NCI-H2196 treated with DMSO at 0.1 percent for 48 hours (cell line): ENCODE measurements around the gene HORMAD2.

ENCODE experiments used
- DNase-seq: peaks from one replicate; lab custom pipeline; 2025; ENCODE audit not compliant: unreplicated experiment; lab: John Stamatoyannopoulos, UW

The HORMAD2 gene

GRCh38 chr22:30104501-30105156 lies 24.4 kb downstream of the HORMAD2 start:
- no peak for DNase-seq

DNA sequence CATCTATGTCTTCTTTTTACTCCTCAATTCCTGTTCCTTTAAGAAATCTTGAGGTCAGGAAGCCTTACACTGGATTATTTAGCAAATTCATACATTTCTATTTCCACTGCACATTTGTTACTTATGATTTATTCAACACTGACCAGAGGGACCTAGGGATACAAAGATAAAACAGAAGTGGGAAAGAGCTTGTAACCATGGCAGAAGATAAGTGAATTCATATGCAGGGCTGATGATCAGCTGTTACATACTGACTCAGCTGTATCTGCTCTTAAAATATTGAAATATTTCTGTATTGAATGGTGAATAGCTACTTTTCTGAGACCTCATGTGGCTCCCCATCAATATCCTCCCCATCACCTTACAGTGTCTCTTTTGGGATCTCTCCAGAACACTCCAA lies 25.2 kb downstream of the HORMAD2 start:
- no peak for DNase-seq

GRCh38 chr22:30113494-30113893 lies 33.2 kb downstream of the HORMAD2 start:
- DNase-seq, result no peak

DNA sequence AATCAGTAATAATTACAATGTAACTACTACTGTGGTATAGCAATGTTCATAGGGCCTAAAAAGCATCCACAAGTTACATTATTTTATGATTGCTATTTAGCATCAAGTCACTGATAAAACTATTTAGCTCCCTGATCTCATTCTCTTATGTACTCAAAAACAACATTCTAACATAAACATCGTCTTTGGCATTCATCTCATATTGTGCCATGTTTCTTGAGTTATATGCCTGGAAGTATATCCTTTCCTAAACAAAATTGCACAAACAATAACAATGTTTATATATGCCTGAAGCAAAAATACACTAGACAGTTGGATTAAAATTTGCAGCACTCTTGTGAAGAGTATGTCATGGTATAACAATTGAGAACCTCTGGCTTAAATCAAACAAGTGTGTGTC lies 34.1 kb downstream of the HORMAD2 start:
- no peak for DNase-seq

DNA sequence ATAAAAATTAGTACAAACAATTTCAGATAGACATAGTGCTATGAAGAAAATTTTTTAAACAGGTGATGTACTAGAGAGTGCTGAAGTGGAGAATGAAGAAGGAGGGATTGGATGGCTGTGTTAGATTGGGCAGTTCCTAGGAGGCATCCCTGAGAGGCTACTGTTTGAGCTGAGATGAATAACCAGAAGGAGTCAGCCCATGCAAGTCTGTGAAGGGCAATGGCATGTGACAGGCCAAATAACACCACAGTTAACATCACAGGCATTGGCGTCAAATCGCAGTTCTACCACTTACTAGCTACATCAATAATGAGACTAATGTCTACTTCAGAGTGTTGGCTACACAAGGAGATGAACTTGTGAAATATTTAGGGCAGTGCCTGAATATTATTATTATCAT lies 35.4 kb downstream of the HORMAD2 start:
- no peak for DNase-seq

GRCh38 chr22:30116362-30117117 lies 36.3 kb downstream of the HORMAD2 start:
- no peak for DNase-seq

- no peak for DNase-seq
Observed at GRCh38 chr22:30117256-30117655, 37.0 kb downstream of the HORMAD2 start.

DNA sequence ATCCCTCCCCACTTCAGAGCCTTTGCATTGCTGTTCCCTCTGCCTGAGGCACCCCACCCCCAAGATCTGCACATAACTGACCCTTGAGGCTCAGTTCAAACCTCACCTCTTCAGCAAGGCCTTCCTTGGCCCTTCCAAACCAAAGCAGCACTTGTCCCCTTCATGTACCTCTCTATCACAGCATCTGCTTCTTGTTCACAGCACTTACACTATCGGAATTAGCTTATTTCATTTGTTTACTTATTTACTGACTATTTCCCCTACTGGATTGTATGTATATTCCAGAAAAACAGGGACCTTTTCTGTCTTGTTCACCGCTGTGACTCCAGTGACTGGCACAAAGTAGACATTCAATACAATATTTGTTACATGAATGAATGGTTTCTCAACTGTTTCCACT lies 38.0 kb downstream of the HORMAD2 start:
- no peak for DNase-seq

DNA sequence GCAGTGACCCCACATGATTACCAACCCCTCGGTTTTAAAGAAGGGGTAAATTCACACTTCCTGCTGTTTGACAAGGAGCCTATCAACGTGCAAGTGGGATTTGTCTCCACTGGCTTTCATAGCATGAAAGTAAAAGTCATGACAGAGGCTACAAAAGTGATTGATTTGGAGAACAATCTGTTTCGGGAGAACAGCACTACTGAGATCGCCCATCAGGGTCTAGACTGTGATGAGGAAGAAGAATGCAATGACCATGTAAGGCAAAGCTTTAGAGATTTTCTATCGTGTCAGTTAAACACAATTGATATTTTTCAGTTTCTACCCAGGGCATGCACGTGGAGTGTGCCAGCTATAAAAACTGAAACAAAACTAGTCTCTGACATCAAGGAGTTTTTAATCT lies 41.7 kb downstream of the HORMAD2 start:
- no peak for DNase-seq

- no peak for DNase-seq
Observed at GRCh38 chr22:30123463-30123862, 43.2 kb downstream of the HORMAD2 start.

- DNase-seq, result no peak
Observed at GRCh38 chr22:30127749-30128166, 47.5 kb downstream of the HORMAD2 start.

DNA sequence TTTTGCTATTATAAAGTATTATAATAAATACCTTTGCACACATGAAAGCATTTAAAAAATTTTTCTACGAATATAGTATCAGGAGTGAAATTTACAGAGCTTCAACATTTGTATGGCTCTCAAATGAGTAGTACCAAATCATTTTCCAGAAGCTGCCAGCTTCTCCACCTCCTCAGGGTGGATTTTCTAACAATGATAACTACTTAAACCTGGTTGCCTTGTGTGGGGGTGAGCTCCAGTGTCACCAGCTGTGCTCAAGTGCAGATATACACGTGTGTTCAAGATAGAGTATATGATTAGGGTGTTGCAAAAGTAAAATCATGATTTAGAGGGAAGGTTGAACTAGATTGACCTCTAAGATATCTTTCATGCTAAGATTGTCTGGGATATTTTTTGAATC lies 48.2 kb downstream of the HORMAD2 start:
- no peak for DNase-seq

- no peak for DNase-seq
Observed at GRCh38 chr22:30129636-30130035, 49.4 kb downstream of the HORMAD2 start.

DNA sequence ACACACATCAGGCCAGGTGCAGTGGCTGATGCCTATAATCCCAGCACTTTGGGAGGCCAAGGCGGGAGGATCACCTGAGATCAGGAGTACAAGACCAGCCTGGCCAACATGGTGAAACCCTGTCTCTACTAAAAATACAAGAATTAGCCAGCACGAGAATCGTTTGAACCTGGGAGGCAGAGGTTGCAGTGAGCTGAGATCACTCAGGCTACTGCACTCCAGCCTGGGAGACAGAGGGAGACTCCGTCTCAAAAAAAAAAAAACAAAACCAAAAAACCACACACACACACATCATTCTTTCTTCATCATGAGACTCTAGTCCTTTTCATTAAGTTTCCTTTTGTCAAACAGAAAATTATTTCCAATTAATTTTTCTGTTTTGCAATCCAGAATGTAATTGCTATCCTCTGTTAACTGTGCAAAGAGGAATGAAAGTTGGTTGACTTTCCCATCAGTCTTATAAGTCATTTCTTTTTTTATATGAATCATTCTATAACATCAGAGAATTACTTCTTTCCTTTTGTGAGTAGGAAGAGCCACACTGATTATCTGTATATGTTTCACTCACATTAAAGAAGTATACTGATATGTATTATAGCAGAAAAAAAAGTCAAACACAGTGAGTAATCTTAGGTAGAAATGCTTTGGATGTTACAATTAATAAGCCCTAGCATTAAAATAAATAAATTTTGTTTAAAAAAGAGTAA lies 52.2 kb downstream of the HORMAD2 start:
- DNase-seq, result no peak

DNA sequence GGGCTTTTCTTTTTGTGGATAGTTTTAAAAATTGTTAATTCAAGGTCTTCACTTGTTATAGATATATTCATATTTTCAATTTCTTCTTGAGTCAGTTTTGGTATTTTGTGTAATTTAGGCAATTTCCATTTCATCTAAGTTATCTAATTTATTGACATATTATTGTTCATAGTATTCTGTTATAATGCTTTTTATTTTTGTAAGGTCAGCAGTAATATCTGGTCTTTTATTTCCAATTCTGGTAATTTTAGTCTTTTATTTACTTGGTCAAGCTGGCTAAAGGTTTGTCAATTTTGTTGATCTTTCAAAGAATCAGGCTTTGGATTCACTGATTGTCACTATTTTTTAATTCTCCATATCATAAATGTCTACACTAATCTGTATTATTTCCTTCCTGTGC lies 60.1 kb downstream of the HORMAD2 start:
- DNase-seq, result no peak

DNA sequence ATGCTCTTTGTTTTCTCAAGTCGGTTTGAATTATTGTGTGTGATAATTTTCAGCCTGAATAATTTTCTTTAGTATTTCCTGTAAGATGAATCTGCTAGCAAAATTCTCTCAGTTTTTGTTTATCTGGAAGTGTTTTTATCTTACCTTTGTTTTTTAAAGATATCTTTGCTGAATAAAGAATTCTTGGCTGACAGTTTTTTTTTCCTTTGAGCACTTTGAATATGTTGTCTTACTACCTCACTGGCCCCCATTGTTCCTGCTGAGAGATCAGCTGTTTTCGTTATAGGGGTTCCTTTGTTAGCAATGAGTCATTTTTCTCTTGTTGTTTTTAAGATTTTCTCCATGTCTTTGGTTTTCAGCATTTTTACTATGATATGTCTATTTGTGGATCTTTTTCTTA lies 63.0 kb downstream of the HORMAD2 start:
- DNase-seq, result no peak

DNA sequence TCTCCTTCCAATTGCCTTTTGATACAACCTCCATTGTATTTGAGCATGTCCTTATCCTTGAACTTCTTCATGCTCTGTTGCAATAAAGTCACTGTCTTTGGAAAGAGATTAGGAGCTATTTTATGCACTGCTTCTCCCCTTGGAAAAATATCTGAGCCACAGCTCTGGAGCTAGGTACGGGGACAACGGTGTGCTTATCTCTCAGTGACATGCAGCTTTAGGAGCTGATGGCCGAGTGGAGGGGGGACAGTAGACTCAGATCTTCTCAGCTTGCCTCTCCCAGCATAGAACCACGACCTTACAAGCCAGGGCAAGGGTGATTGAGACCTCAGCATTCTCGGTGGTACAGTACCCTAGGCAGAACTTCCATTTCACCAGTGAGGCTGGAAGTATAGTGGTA lies 64.1 kb downstream of the HORMAD2 start:
- no peak for DNase-seq

GRCh38 chr22:30150212-30150611 lies 69.9 kb downstream of the HORMAD2 start:
- DNase-seq, result no peak

DNA sequence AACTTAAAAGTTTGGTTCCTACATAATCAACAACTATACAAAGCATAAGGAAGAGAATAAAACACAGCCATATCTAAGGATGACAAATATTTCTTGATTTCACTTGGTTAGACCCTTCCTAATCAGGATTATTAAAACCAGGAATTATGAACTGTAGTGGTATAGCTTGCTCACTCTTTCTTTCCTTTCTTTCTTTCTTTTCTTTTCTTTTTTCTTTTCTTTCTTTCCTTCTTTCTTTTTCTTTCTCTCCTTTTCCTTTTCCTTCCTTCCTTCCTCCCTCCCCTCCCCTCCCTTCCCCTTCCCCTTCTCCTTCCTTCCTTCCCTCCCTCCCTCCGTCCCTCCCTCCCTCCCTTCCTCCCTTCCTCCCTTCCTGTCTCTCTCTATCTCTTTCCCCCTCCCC lies 78.0 kb downstream of the HORMAD2 start:
- no peak for DNase-seq

- no peak for DNase-seq
Observed at GRCh38 chr22:30158744-30159500, 78.7 kb downstream of the HORMAD2 start.

GRCh38 chr22:30159561-30160353 lies 79.5 kb downstream of the HORMAD2 start:
- DNase-seq, result no peak
